CD4-positive, alpha-beta T cell treated with Interleukin-2 at 100 ng/mL for 4 hours (primary cell): ENCODE results near the gene GPSM1.
"Not testable (repeated sequence)": the region's sequence is repeated elsewhere in the genome, so short reads cannot be mapped to it uniquely, and the experiment has no call there.

ENCODE experiments used
- DNase-seq: peaks from one replicate; pipeline ENCODE4 v3.0.0-alpha.2; 2020; ENCODE audit warnings: low spot score

Gene GPSM1

DNA sequence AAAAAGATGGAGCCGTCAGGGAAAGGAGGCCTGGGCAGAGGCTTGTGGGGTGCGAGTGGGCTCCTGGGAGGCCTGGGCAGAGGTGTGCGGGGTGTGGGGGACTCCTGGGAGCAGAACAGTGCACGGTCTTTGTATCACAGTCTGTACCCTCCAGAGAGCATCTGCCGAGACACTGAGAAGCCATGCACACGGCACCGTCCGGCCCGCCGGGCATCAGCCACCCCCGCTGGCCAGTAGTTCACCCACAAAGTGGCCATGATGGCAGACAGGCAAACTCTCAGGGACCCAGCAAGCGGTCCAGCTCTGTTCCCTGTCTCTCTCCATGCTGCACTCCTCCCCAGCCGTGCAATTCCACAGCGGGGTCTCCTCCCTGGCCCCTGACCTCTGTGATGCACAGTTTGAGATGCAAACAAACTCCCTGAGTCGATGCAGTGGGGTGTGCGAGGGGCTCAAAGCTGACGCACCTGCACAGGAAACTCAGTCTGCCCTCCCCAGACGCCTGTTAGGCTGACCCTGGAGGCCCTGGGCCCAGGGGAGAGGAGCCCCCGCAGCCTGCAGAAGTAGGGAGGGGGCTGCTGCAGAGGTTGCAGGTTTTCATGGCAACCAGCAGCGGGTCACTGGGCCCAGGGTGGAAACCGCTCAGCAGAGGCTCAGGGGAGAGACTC, 9.1 kb upstream of the GPSM1 start:
- DNase-seq: no peak

DNA sequence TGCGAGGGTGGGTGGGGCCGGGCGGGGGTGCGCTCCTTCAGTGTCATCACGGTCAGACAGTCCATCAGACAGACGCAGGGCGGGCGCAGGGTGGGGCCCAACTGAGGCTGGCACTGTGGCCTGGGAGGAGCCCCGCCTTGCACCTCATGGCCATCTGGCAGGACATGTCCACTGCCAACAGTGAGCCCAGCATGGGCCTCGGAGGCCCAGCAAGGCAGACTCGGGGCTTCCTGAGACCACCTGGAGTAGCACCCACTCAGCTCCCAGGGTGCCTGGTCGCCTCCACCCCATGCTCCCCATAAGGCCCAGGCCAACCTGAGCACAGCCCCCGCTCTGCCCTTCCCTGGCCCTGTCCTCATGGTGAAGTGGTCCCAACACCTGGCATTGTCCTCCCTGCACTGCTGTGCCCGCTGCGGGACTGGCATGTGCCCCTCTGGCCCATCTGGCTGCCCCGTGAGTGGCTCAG, 8.5 kb upstream of the GPSM1 start:
- no peak for DNase-seq

- not testable (repeated sequence) for DNase-seq
These were observed 8.1 kb upstream of the GPSM1 start for GRCh38 chr9:136319244-136319643.

DNA sequence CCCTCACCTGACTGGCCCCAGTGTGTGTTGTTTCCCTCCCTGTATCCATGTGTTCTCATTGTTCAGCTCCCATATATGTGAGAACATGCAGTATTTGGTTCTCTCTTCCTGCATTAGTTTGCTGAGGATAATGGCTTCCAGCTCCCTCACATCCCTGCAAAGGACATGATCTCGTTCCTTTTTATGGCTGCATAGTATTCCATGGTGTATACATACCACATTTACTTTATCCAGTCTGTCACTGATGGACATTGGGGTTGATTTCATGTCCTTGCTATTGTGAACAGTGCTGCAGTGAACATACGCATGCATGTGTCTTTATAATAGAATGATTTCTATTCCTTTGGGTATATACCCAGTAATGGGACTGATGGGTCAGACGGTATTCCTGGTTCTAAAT, 7.4 kb upstream of the GPSM1 start:
- DNase-seq: not testable (repeated sequence)

DNA sequence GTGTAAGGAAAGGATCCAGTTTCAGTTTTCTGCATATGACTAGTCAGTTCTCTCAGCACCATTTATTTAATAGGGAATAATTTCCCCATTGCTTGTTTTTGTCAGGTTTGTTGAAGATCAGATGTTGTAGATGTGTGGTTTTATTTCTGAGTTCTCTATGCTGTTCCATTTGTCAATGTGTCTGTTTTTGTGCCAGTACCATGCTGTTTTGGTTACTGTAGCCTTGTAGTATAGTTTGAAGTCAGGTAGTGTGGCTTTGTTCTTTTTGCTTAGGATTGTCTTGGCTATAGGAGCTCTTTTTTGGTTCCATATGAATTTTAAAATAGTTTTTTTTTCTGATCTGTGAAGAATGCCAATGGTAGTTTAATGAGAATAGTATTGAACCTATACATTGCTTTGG, 6.4 kb upstream of the GPSM1 start:
- not testable (repeated sequence) for DNase-seq

- DNase-seq: no peak
These were observed 5.8 kb upstream of the GPSM1 start for GRCh38 chr9:136321561-136321960.

GRCh38 chr9:136322756-136323330, 4.5 kb upstream of the GPSM1 start:
- DNase-seq: no peak

DNA sequence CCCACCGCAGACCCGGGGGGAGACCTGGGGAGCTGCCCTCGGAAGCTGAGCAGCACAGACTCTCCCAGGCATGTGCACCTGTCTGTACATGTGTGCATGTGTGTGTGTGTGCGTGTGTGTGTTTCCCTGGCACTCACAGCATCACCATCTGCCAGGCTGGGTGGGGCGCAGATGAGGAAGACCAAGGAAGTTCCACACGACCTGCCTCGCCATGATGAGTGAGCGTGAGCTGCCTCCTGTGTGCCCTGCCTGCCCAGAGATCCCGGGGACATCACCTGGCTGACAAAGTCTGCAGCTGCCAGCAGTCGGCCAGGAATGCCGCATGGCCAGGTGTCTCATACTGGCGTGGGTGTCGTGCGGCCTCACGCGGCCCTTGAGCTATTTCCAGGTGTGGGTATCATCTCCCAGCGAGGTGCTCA, 4.0 kb upstream of the GPSM1 start:
- DNase-seq: no peak

DNA sequence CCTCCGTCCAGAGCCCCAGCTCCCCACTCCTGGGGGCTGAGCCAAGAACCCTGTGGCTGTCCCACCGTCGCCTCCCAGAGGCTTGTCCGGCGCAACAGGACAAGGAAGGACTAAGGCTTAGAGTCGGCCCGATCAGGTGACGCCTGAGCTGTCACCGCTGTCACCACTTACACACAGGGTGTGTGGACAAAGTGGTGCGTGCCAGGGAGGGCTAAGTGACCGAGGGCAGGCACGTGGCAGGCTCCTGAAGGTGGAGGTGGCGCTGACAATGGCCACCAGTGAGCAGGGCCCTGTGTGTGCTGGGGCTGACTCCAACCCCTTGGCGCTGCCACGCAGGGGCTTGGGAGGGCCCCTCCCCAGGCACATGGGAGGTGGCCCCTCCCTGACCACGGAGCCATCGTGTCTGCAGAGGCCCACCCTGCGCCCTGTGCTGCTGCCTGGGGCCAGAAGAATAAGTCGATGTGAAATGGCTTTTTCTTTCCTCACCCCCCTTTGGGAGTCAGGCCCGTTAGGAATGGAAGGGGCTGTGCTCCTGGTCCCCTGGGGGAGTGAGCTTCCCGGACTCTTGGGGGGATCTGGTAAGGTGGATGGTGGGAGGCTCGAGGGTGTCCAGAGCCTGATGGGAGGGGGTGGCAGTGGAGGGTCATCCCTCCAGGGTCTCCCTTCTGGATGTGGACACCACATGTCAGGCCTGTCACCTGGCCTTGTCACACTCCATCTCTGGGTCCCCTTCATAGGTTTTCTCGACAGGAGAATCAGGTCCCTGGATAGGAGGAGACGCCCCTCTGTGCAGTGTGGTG, 2.6 kb upstream of the GPSM1 start:
- no peak for DNase-seq

- no peak for DNase-seq
These were observed 2.0 kb upstream of the GPSM1 start for GRCh38 chr9:136325358-136325757.

- DNase-seq: no peak
These were observed 1.1 kb upstream of the GPSM1 start for GRCh38 chr9:136326061-136326760.

- no peak for DNase-seq
These were observed 507 bp upstream of the GPSM1 start for GRCh38 chr9:136326761-136327303.

DNA sequence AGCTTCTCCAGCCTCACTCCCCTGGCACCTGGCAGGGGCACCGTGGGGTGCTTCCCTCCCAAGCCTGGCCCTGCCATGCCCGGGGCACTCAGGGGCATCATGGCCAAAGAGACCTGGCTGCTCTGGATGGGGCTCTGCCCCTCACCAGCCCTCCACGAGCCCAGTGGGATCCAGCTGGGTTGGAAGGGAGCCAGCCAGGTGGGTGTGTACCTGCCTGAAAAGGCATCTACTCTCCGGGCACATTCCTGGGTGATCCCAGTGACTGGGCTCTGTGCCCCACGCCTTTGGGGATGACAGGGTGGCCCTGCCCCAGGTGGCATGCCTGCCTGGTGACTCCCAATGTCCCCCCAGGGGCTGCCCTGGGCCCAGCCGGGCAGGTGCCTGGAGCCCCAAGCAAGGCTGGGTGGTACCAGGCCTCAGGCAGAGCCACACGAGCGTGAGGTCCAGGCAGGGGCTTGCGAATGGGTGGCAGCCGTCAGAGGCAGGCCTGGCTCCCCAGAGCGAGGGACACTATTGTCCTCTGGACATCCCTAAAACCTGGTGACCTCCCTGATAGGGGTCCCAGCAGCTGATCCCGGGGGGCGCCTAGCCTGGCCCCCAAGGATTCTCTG, 777 bp downstream of the GPSM1 start:
- no peak for DNase-seq

GRCh38 chr9:136328622-136329041, 1.3 kb downstream of the GPSM1 start:
- DNase-seq: no peak

DNA sequence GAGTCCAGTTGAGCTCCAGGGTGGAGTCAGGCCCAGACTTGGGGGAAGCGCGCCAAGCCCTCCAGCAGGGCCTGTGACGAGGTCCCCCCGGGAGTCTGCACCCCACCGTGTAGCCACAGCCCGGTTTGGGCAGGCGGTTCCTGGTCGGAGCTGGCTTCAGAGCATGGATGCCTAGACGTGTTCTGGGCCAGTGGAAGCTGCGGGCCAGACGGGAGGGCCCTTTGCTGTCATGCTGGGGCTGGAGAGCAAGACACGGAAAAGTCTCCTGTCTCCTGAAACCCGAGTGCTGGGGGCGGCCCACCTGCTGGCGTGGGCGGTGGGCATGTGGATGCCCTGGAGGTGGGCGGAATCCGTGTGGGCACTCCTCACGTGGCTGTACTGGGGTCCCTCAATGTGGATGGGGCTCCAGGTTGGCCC, 1.9 kb downstream of the GPSM1 start:
- DNase-seq: no peak

DNA sequence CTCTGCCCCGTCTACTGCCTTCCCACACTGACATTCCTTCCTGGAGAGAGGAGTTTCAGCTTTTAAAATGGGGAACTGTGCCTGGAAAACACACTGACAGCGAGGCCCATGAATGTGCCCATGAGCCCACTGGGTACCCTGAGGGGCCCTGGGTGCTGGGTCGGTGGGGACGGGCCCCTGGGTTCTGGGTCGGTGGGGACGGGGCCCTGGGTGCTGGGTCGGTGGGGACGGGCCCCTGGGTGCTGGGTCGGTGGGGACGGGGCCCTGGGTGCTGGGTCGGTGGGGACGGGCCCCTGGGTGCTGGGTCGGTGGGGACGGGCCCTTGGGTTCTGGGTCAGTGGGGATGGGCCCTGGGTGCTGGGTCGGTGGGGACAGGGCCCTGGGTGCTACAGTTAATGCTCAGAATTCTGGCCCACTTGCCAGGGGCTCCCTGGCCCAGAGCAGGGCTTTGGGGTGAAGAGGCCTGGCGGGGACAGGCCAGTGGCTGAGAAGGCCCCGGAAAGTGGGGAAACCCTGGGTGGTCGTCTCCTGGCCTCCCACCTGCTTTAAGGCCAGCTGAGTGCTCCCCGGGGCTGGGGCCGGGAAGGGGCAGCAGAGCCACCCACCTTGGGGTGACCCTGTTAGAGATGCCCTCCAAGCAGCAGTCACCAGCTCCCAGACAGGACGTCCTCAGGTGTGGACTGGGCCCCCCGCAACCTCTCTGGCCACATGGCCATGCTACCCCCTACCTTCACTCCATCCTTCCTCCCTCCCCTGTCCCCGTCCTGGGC, 2.5 kb downstream of the GPSM1 start:
- no peak for DNase-seq

DNA sequence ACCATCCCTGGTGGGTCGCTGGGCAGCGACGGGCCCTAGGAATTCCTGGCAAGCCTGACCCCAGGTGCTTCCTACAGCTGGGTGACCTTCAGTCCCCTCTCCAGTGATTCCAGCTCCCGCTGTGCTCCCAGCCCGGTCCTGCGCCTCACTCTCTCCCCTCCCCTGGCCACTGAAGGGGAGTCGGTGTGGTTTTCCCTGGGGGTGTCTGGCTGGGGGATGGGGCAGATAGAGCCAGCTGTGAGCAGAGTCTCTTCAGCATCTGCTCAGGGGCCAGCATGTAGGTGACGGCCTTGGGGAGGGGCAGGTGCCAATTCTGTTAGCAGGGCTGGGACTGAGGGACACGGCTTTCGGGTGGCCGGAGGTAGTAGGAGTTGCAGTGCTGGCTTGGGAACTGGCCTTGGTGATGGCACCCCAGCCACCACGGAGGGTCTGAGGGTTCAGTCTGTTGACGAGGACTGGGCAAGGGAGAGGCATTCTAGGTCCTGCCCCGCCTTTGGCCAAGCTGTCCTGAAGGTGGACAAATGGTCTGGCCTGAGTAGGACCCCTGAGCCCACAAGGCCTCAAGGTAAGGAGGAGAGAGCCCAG, 3.2 kb downstream of the GPSM1 start:
- DNase-seq: no peak

DNA sequence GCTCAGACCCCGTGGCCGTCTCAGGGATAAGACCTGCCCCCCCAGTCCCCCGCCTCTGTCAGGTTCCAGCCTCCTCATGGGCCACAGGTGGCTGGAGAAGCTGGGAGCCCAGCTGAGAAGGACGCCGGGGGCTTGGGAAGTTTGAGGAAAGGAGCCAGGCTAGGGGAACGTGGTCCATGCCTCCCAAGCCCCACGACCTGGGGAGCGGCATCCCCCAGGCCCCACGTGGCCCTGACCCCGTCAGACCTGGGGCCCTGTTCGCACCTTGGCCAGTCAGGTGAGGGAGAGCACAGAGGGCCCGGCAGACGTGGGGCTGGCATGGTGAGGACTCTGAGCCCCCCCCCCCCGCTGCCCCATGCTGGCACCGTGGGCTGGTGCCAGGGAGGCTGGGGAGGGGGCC, 3.7 kb downstream of the GPSM1 start:
- DNase-seq: no peak

DNA sequence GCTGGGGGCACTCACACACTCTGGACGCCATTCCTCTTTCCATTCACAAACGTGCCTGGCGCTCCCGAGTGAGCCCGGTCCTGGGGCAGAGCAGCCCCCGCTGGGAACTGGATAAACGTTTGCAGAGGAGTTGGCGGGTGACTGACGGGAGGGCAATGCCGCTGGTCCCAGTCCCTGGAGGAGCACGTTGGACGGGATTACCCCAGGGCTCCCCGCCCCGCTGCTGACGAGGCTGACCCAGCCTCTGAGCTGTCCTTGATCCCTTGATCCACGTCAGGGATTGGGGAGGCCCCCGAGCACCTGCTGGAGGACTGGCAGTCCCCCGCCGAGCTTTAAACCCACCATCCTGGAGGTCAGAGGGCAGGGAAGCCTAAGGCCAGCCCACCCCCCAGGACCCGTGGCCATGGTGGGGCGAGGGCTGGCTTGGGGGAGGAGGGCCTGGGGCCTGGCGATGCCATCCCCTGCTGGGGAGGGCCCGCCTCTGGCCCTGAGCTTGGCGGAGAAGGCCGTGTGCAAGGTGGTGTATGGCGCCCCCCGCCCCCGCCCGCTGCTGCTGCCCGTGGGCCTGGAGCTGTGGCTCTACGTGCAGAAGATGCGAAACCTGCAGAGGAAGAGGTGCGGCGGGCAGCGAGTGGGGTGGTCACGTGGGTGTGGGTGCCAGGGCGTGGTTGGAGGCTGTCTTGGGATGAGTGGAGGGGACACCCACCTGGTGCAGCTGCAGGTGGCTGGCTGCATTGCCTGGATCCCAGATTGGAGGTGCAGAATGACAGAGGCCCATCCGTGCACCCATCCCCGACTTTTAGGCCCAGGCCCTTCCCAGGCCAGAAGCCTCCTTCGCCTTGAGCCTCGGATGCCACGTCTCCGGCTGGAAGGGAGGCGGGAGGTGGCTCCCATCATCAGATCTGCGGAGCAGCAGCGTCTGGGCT, 4.5 kb downstream of the GPSM1 start:
- no peak for DNase-seq
